Heart left ventricle (tissue), 13 donors: ENCODE measurements around the gene HADHB.
A peak's percentile ranks its signal among the peaks of the same experiment; 100 is the strongest.

Experiments used
- CTCF ChIP-seq, 12 donors: fragments of 200-600 bp; sonication (generic) in 4 of 12; IDR thresholded peaks; one replicate each; pipeline versions ENCODE4 v1.5.0 to v1.8.0; 2018 to 2022; ENCODE audit warnings: antibody characterized with exemption in 12 of 12, mild to moderate bottlenecking in 5 of 12
- POLR2A ChIP-seq, 2 donors: fragments of 450-650 bp; IDR thresholded peaks; one replicate each; pipeline ENCODE4 v1.6.1; 2017; ENCODE audit warnings: antibody characterized with exemption in 2 of 2, mild to moderate bottlenecking in 2 of 2, moderate library complexity in 2 of 2
- donor health status: ischemic (EF 13 %, LVEDD 7.1; RV severe dilation, severe dysfunction).
- donor health status: DM: no; HTN: yes; CAD: no.
- donor health status: DM: no; HTN: no; CAD: no.
- donor health status: ischemic (EF 25% LVEDD 6.9; RV normal size, moderate dysfunction).
- donor health status: ischemic (EF 25% LVEDD 5.7; RV mildly dilated, moderate dysfunction).
- donor health status: ischemic (EF 35%, LVEDD 5.7; RV mildly dilated, moderate dysfunction).
- donor health status: nonischemic (EF 11% LVEDD 7.7; RV severe dilation, severe dysfunction).
- donor health status: DM: yes; HTN: yes; CAD: no.
- donor health status: PGD.
- donor health status: ischemic (EF 29% LVEDD 5.4; RV normal size, mild dysfunction).
- donor health status: nonischemic (EF 23%, LVEDD 6.1; RV moderate dilation, normal function).

- peak in 1 of 12 donors; percentile 23 for TF ChIP-seq CTCF (IDR thresholded peaks at IDR 0.05)
- no peak for TF ChIP-seq POLR2A (IDR thresholded peaks at IDR 0.05)
Measured at GRCh38 chr2:26314243-26314642, 69.5 kb downstream of the HADHB start.
